Vagina (tissue), 2 donors: Measurements from ENCODE around the gene NCKAP5L.

Source experiments
- POLR2A ChIP-seq, 2 donors: fragments of 450-650 bp; IDR thresholded peaks; one replicate each; pipeline ENCODE4 v1.6.1; 2017; ENCODE audit warnings: antibody characterized with exemption in 2 of 2, mild to moderate bottlenecking in 2 of 2, moderate library complexity in 2 of 2
- TF ChIP-seq, protein P1 (sequence below), 3 experiments: fragments of 450-650 bp in 2 of 3; fragments of 200-600 bp in 1 of 3; sonication (generic) in 1 of 3; IDR thresholded peaks; one replicate each; pipeline ENCODE4 v1.5.1; 2017 to 2019; ENCODE audit warnings: antibody characterized with exemption in 3 of 3, mild to moderate bottlenecking in 2 of 3, moderate library complexity in 2 of 3

DNA sequence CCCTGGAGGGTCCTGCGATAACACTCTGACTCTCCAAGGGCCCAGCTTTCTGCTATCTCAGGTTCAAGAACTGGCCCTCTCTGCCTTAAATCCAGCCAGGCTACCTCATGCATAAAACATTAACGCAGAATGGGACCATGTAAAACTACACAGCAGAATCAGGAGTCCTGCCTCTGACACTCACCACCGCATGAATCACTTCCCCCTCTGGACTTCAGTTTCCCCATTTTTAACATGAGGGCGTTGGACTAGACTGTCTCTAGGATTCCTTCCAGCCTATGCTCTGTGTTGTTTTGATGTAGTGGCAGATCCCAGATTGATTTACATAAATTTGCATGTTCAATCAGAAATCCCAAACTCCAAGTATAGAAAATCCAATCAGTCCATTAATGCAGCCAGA lies 3.3 kb downstream of the NCKAP5L start:
- TF ChIP-seq, protein P1, sequence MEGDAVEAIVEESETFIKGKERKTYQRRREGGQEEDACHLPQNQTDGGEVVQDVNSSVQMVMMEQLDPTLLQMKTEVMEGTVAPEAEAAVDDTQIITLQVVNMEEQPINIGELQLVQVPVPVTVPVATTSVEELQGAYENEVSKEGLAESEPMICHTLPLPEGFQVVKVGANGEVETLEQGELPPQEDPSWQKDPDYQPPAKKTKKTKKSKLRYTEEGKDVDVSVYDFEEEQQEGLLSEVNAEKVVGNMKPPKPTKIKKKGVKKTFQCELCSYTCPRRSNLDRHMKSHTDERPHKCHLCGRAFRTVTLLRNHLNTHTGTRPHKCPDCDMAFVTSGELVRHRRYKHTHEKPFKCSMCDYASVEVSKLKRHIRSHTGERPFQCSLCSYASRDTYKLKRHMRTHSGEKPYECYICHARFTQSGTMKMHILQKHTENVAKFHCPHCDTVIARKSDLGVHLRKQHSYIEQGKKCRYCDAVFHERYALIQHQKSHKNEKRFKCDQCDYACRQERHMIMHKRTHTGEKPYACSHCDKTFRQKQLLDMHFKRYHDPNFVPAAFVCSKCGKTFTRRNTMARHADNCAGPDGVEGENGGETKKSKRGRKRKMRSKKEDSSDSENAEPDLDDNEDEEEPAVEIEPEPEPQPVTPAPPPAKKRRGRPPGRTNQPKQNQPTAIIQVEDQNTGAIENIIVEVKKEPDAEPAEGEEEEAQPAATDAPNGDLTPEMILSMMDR (IDR thresholded peaks at IDR 0.05), result no peak
- no peak for TF ChIP-seq POLR2A (IDR thresholded peaks at IDR 0.05)
